MM.1S (cell line): ENCODE measurements around the gene IQSEC1.

ENCODE experiments used
- DNase-seq: peaks from one replicate; pipeline ENCODE4 v3.0.0-alpha.2; 2015
- H2AFZ ChIP-seq: fragments of 300-600 bp; sonication (generic); 2 replicates; pipeline ENCODE4 v1.6.0; 2016; ENCODE audit warnings: antibody characterized with exemption, low read length
- H3F3A ChIP-seq: fragments of 300-600 bp; sonication (generic); 2 replicates; pipeline ENCODE4 v1.6.1; 2016; ENCODE audit warnings: mild to moderate bottlenecking, antibody characterized with exemption, low read length, moderate library complexity, mixed read lengths; ENCODE audit not compliant: insufficient read depth
- H3K27ac ChIP-seq: fragments of 300-600 bp; sonication (generic); 2 replicates; pipeline ENCODE4 v1.5.1; 2016; ENCODE audit warnings: mild to moderate bottlenecking, low read length
- H3K27me3 ChIP-seq: fragments of 300-600 bp; sonication (generic); replicated peaks from 2 replicates; pipeline ENCODE4 v1.6.0; 2016; ENCODE audit warnings: low read length; ENCODE audit not compliant: insufficient read depth
- H3K36me3 ChIP-seq: fragments of 300-600 bp; sonication (generic); replicated peaks from 2 replicates; pipeline ENCODE4 v1.6.1; 2016; ENCODE audit warnings: mild to moderate bottlenecking, low read length, mixed read lengths; ENCODE audit not compliant: insufficient read depth
- H3K4me1 ChIP-seq: fragments of 300-600 bp; sonication (generic); 2 replicates; pipeline ENCODE4 v1.6.1; 2016; ENCODE audit warnings: low read length, mixed read lengths
- H3K4me2 ChIP-seq: fragments of 300-600 bp; sonication (generic); 2 replicates; pipeline ENCODE4 v1.6.0; 2016; ENCODE audit warnings: low read depth, low read length
- H3K4me3 ChIP-seq: fragments of 300-600 bp; sonication (generic); 2 replicates; pipeline ENCODE4 v1.5.1; 2016; ENCODE audit warnings: low read length, mixed read lengths
- H3K79me2 ChIP-seq: fragments of 300-600 bp; sonication (generic); 2 replicates; pipeline ENCODE4 v1.6.1; 2016; ENCODE audit warnings: mixed run types, low read length, mixed read lengths
- H3K9ac ChIP-seq: fragments of 300-600 bp; sonication (generic); 2 replicates; pipeline ENCODE4 v1.6.1; 2016; ENCODE audit warnings: low read length, mixed read lengths
- H3K9me2 ChIP-seq: fragments of 300-600 bp; sonication (generic); replicated peaks from 2 replicates; pipeline ENCODE4 v1.6.1; 2016; ENCODE audit warnings: mild to moderate bottlenecking, low read length, mixed read lengths; ENCODE audit not compliant: insufficient read depth
- H3K9me3 ChIP-seq: fragments of 300-600 bp; sonication (generic); replicated peaks from 2 replicates; pipeline ENCODE4 v1.6.1; 2016; ENCODE audit warnings: mild to moderate bottlenecking, low read length, mixed read lengths; ENCODE audit not compliant: insufficient read depth
- H4K20me1 ChIP-seq: fragments of 300-600 bp; sonication (generic); 2 replicates; pipeline ENCODE4 v1.6.1; 2016; ENCODE audit warnings: mild to moderate bottlenecking, low read length, moderate library complexity, mixed read lengths; ENCODE audit not compliant: insufficient read depth
- EZH2 ChIP-seq: fragments of 300-600 bp; sonication (generic); optimal IDR thresholded peaks from 2 replicates; pipeline ENCODE3; 2017; ENCODE audit warnings: low read depth, mild to moderate bottlenecking, antibody characterized with exemption, low read length, mixed read lengths
- EZH2phosphoT487 ChIP-seq: fragments of 300-600 bp; sonication (generic); IDR thresholded peaks from 2 replicates; pipeline ENCODE4 v1.6.1; 2018; ENCODE audit warnings: antibody characterized with exemption, low read length
- TF ChIP-seq, protein P1 (sequence below): fragments of 300-600 bp; sonication (generic); IDR thresholded peaks from 2 replicates; pipeline ENCODE4 v1.5.1; 2016; ENCODE audit warnings: antibody characterized with exemption, low read length, mixed read lengths

Gene IQSEC1

DNA sequence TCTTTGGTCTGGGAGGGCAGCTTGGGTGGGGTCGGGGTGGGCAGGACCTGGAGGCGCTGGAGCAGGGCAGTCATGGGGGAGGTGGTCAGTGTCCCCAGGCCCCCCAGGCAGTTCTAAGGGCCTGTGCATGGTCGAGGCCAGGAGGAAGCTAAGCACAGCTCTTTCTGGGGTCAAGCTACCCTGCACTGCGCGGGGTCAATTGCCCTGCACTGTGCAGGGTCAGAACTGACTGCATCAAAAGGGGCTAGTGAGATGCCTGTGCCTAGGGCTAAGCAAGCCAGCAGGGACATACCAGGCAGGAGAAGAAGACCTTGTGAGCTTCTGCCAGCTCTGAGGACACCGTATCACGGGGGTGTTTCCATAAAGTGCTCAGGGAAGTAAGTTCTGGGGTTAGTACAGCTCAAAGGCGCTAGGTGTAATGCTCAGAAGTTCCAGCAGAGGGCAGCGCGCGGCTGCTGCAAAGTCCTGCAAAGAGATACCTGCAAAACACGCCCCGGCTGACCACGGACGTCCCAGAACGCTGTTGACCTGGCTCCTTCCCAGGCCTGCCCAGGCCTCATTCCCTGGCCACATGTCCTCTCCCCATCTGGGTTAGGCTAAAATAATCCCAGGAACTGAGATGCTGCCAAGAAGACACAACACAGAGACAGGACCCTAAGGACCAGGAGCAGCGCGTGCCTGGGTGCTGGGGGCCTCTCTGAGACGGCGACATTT lies 18.8 kb upstream of the IQSEC1 start:
- no peaks in the 10 kb centered on the region for H3K27me3 ChIP-seq
- no peaks in the 10 kb centered on the region for H4K20me1 ChIP-seq
- H3K9ac ChIP-seq: no peak overlapping the region
- DNase-seq: peak; percentile 82
- H3K27ac ChIP-seq: no peak overlapping the region
- H3F3A ChIP-seq: no peaks in the 10 kb centered on the region
- H3K9me3 ChIP-seq: no peaks in the 10 kb centered on the region
- TF ChIP-seq, protein P1, sequence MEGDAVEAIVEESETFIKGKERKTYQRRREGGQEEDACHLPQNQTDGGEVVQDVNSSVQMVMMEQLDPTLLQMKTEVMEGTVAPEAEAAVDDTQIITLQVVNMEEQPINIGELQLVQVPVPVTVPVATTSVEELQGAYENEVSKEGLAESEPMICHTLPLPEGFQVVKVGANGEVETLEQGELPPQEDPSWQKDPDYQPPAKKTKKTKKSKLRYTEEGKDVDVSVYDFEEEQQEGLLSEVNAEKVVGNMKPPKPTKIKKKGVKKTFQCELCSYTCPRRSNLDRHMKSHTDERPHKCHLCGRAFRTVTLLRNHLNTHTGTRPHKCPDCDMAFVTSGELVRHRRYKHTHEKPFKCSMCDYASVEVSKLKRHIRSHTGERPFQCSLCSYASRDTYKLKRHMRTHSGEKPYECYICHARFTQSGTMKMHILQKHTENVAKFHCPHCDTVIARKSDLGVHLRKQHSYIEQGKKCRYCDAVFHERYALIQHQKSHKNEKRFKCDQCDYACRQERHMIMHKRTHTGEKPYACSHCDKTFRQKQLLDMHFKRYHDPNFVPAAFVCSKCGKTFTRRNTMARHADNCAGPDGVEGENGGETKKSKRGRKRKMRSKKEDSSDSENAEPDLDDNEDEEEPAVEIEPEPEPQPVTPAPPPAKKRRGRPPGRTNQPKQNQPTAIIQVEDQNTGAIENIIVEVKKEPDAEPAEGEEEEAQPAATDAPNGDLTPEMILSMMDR: peak; percentile 90
- no peak for TF ChIP-seq EZH2
- H3K4me1 ChIP-seq: peaks cover 12% of the 10 kb centered on the region; the same call in 1 of the 2 replicates
- peak overlapping the region; percentile 42; the same call in 1 of the 2 replicates for H3K4me2 ChIP-seq
- no peak overlapping the region for H2AFZ ChIP-seq
- no peaks in the 10 kb centered on the region for H3K79me2 ChIP-seq
- no peaks in the 10 kb centered on the region for H3K36me3 ChIP-seq
- H3K9me2 ChIP-seq: no peaks in the 10 kb centered on the region
- no peak overlapping the region for H3K4me3 ChIP-seq

DNA sequence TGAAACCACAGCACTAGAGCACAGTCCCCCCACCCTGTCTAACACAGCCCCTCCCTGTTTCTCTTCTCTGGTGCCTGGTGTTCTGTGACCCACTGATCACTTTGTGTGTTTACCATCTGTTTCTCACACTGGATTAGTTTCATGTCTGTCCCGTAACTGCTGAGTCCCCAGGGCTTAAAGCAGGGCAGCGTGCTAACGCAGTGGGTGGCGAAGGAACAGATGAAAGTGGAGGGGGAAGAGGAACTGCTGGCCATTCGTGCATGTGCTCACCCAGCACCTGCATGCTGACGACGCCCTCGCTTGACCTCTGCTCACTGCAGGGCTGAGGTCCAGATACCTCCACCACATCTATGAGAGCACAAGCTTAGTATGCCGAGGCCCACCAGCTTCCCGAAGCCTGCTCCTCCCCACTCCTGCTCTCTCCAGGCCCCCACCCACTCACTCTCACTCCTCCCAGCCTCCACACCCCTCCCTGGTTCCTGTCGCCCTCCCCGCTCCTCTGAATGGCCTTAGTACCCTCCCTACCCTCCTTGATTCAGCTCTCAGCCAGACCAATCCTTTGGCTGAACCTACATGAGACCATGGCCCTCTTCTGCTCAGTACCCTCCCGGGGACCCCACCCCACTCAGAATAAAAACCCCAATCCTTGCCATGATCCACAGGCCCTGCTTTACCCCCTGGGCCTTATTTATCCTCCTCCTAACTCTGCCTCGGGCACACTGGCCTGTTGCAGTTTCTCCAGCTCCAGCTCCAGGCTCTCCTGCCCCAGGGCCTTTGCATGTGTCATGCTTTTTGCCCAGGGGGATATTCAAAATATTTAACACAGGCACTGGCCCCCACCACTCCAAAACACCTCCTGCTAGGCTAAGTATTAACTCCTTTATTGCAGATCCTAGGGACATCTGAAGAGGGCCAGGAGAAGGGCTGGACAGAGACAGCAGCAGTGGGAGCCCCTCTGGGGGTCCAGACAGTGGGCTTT lies 15.1 kb upstream of the IQSEC1 start:
- peak; percentile 26 for DNase-seq
- no peak overlapping the region for H3K9ac ChIP-seq
- H3K4me2 ChIP-seq: no peak overlapping the region
- peaks cover 12% of the 10 kb centered on the region; the same call in 1 of the 2 replicates for H3K4me1 ChIP-seq
- H3K4me3 ChIP-seq: no peak overlapping the region
- H4K20me1 ChIP-seq: no peaks in the 10 kb centered on the region
- TF ChIP-seq, protein P1: no peak
- TF ChIP-seq EZH2phosphoT487 (no peak), EZH2 (no peak)
- H3K79me2 ChIP-seq: no peaks in the 10 kb centered on the region
- H2AFZ ChIP-seq: no peak overlapping the region
- H3K9me3 ChIP-seq: no peaks in the 10 kb centered on the region
- H3K36me3 ChIP-seq: no peaks in the 10 kb centered on the region
- no peaks in the 10 kb centered on the region for H3F3A ChIP-seq
- H3K9me2 ChIP-seq: no peaks in the 10 kb centered on the region
- H3K27me3 ChIP-seq: no peaks in the 10 kb centered on the region
- H3K27ac ChIP-seq: peak overlapping the region; percentile 13; the same call in 1 of the 2 replicates

DNA sequence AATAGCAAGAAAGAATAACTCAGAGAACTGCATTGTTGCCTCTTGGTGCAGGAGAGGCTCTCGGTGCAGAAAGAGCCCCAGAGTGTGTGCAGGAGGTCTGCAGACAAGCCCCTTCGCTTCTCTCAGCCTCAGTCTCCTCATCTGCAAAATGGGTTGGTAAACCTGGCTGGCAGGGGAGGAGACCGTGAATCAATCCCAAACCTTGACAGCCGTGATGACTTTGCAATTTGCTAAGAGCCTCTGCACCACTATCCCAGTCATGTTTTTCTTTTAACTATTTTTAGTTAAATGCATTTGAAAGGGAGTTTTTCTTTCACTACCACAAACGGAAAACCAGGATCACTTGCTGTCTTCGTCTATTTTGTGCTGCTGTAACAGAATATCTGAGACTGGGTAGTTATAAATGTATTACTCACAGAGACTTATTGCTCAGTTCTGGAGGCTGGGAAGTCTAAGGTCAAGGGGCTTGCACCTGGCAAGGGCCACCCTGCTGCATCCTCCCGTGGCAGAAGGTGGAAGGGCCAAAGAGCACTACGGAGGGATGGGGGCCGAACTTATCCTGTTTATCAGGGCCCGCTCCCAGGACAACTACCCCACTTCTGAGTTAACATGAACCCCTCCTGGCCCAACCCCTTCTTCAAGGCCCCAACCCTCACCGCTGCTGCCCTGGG lies 14.2 kb upstream of the IQSEC1 start:
- no peaks in the 10 kb centered on the region for H3K27me3 ChIP-seq
- H3F3A ChIP-seq: no peaks in the 10 kb centered on the region
- H3K9ac ChIP-seq: no peak overlapping the region
- no peak overlapping the region for H2AFZ ChIP-seq
- peaks cover 12% of the 10 kb centered on the region; the same call in 1 of the 2 replicates for H3K4me1 ChIP-seq
- H3K79me2 ChIP-seq: no peaks in the 10 kb centered on the region
- DNase-seq: no peak
- H3K9me2 ChIP-seq: no peaks in the 10 kb centered on the region
- peak overlapping the region; percentile 13; the same call in 1 of the 2 replicates for H3K27ac ChIP-seq
- H3K4me3 ChIP-seq: no peak overlapping the region
- H3K36me3 ChIP-seq: no peaks in the 10 kb centered on the region
- TF ChIP-seq EZH2 (no peak), EZH2phosphoT487 (no peak)
- TF ChIP-seq, protein P1: no peak
- no peak overlapping the region for H3K4me2 ChIP-seq
- H4K20me1 ChIP-seq: no peaks in the 10 kb centered on the region
- H3K9me3 ChIP-seq: no peaks in the 10 kb centered on the region
